Measurements from ENCODE around the gene PRPS2. TPM values are rescaled to one million over a fixed set of nuclear protein-coding genes. Genes with fewer than 3 reads are reported as not detected.

PRPS2 gene
- total and polyA plus RNA-seq, 2 donors (not counting 3 experiments of a cell fraction or from before 2014, with no cell fraction given) = 15.9 to 36.7 TPM

DNA sequence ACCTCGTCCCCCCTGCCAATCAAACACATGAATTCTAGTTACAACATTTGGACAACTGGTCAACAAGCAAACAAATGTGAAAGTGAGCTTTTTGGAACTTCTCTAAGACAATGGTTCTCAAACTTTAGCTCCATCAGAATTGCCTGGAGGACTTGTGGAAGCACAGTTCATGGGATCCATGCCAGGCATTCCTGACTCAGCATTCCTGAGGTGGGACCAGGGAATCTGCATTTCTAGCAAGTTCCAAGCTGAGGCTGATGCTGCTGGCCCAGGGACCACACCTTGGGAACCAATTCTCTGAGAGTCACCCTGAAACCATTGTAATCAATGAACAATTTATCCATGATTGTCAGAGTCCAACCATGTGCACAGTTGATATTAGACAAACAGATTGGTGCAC, 43.8 kb upstream of the PRPS2 start:
- Histone ChIP-seq H3K4me1 (ENCODE audit: control insufficient read depth, extremely low read depth, insufficient read depth, low read length) (no peaks in the 10 kb centered on the region), H3K27me3 (ENCODE audit: control insufficient read depth in 2 of 2, insufficient read depth in 2 of 2, low read length in 2 of 2) (no peaks in the 10 kb centered on the region), H3K9ac (replicated peaks; ENCODE audit: extremely low read depth, insufficient read depth, low read length) (no peak overlapping the region), H3K27ac (ENCODE audit: insufficient read depth, low read depth, low read length) (no peak overlapping the region), H4K20me1 (replicated peaks; ENCODE audit: control insufficient read depth, extremely low read depth, insufficient read depth, low read length) (no peaks in the 10 kb centered on the region), H3K9me1 (replicated peaks; ENCODE audit: control insufficient read depth, extremely low read depth, insufficient read depth, low read length) (no peaks in the 10 kb centered on the region), H3K36me3 (ENCODE audit: control insufficient read depth in 2 of 2, extremely low read depth in 1 of 2, insufficient read depth in 2 of 2, low read length in 2 of 2) (no peaks in the 10 kb centered on the region), H3K4me2 (ENCODE audit: insufficient read depth, low read length) (no peak overlapping the region), H3K4me3 (replicated peaks in 1 of 3; ENCODE audit: insufficient read depth in 1 of 3, low read depth in 1 of 3, low read length in 3 of 3) (no peak overlapping the region), H2AFZ (ENCODE audit: low read depth, low read length) (no peak overlapping the region), H3K9me3 (replicated peaks; ENCODE audit: control insufficient read depth, insufficient read depth, low read length) (no peaks in the 10 kb centered on the region), H3K79me2 (ENCODE audit: control insufficient read depth, insufficient read depth, low read length) (no peaks in the 10 kb centered on the region)
- dilution Hi-C loops (cut with MboI; ENCODE audit: extremely low pct_ligation_motif_present, low sequenced_read_pairs) = no loop called here
- intact Hi-C loops (cut with micrococcal nuclease) = no loop called here
- ChIA-PET POLR2A (no interaction called here), CTCF (no interaction called here)
- DNase-seq (ENCODE audit: low read depth, low spot score) = no peak
- BruUV-seq (replicated peaks) = no TSS peak
- TF ChIP-seq POLR2AphosphoS5 (IDR thresholded peaks at IDR 0.05; ENCODE audit: insufficient read depth, low read depth, low read length) = no peak
- TF ChIP-seq, protein P1, sequence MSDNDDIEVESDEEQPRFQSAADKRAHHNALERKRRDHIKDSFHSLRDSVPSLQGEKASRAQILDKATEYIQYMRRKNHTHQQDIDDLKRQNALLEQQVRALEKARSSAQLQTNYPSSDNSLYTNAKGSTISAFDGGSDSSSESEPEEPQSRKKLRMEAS (IDR thresholded peaks at IDR 0.05; ENCODE audit: insufficient read depth, insufficient read length) = no peak
- TF ChIP-seq EZH2 (IDR thresholded peaks at IDR 0.05; ENCODE audit: borderline replicate concordance, low read depth, low read length, severe bottlenecking) = no peak
- FAIRE-seq = no peak

- intact Hi-C loops (cut with micrococcal nuclease) = no loop called here
- no peak for DNase-seq (ENCODE audit: low read depth, low spot score)
- ChIA-PET POLR2A (no interaction called here), CTCF (interaction anchor here (1.3 to 1.6 kb wide), 2 partner anchors 18 to 63 kb away, joined by 4 read pairs; no protein-coding TSS in a partner anchor)
- Histone ChIP-seq H3K79me2 (ENCODE audit: control insufficient read depth, insufficient read depth, low read length) (no peaks in the 10 kb centered on the region), H3K9me1 (replicated peaks; ENCODE audit: control insufficient read depth, extremely low read depth, insufficient read depth, low read length) (no peaks in the 10 kb centered on the region), H4K20me1 (replicated peaks; ENCODE audit: control insufficient read depth, extremely low read depth, insufficient read depth, low read length) (no peaks in the 10 kb centered on the region), H3K27me3 (ENCODE audit: control insufficient read depth in 2 of 2, insufficient read depth in 2 of 2, low read length in 2 of 2) (no peaks in the 10 kb centered on the region), H3K4me2 (ENCODE audit: insufficient read depth, low read length) (no peak overlapping the region), H3K4me1 (ENCODE audit: control insufficient read depth, extremely low read depth, insufficient read depth, low read length) (no peaks in the 10 kb centered on the region), H3K9ac (replicated peaks; ENCODE audit: extremely low read depth, insufficient read depth, low read length) (no peak overlapping the region), H3K9me3 (replicated peaks; ENCODE audit: control insufficient read depth, insufficient read depth, low read length) (no peaks in the 10 kb centered on the region), H2AFZ (ENCODE audit: low read depth, low read length) (no peak overlapping the region), H3K36me3 (ENCODE audit: control insufficient read depth in 2 of 2, extremely low read depth in 1 of 2, insufficient read depth in 2 of 2, low read length in 2 of 2) (no peaks in the 10 kb centered on the region), H3K4me3 (replicated peaks in 1 of 3; ENCODE audit: insufficient read depth in 1 of 3, low read depth in 1 of 3, low read length in 3 of 3) (no peak overlapping the region), H3K27ac (ENCODE audit: insufficient read depth, low read depth, low read length) (no peak overlapping the region)
- TF ChIP-seq, protein P1 (IDR thresholded peaks at IDR 0.05; ENCODE audit: insufficient read depth, insufficient read length) = no peak
- peak; percentile 54 for FAIRE-seq
- no TSS peak for BruUV-seq (replicated peaks)
- dilution Hi-C loops (cut with MboI; ENCODE audit: extremely low pct_ligation_motif_present, low sequenced_read_pairs) = no loop called here
Measured at GRCh38 chrX:12751887-12752286, 39.3 kb upstream of the PRPS2 start.

Measured in endothelial cell of umbilical vein (primary cell).